CD4-positive, alpha-beta T cell treated with Interleukin-15 for 4 hours (primary cell): ENCODE data around the gene WDR46.
"Not testable (repeated sequence)": the region's sequence is repeated elsewhere in the genome, so short reads cannot be mapped to it uniquely, and the experiment has no call there.

Experiments used
- DNase-seq: peaks from one replicate; pipeline ENCODE4 v3.0.0-alpha.2; 2020; ENCODE audit warnings: low spot score

Gene WDR46

DNA sequence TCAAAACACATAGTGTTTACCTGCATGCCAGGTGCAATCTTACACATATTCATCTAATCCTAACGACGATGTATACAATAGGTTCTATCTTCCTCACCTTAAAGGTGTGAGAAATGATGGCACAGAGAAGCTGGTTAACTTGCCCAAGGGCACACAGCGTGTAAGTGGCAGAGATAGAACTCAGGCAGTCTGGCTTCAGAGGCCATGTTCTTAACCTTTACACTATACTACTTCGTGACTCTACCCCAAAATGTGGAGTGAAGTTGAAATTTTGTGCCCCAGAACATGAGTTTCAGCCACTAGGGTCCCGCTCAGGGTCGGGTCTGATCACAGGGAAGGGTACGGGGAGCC, 17.9 kb downstream of the WDR46 start:
- DNase-seq, result no peak

DNA sequence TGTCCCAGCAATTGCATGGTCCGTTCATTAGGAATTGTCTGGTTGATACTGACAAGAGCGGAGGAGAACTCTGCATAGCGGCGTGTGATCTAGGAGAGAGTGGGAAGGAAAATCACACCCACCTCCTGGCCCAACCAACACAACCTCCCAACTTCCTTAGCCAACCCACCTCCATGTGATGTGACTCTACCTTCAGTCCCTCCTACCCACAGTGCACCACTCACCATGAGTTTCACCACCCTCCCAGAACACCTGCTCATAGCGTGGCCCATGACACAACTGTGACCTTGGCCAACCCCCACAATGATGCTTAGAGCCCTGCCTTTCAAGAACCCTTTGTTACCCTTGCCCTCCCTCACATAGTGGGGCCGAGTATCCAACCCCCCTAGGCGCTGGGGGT, 25.0 kb downstream of the WDR46 start:
- no peak for DNase-seq

GRCh38 chr6:33262490-33262889, 26.5 kb downstream of the WDR46 start:
- not testable (repeated sequence) for DNase-seq

GRCh38 chr6:33259032-33259431, 30.0 kb downstream of the WDR46 start:
- DNase-seq, result no peak

DNA sequence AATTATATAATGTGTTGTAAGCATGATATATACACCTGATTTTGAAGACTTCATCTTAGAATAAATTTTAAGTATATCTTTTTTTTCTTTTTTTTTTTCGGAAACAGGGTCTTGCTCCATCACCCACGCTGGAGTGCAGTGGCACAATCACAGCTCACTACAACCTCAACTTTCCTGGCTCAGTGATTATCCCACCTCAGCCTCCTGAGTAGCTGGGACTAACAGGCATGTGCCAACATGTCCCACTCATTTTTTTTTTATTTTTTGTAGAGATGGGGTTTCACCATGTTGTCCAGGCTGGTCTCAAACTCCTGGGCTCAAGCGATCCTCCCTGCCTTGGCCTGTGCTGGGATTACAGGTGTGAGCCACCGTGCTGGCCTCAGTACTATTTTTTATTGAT, 34.4 kb downstream of the WDR46 start:
- DNase-seq, result no peak

DNA sequence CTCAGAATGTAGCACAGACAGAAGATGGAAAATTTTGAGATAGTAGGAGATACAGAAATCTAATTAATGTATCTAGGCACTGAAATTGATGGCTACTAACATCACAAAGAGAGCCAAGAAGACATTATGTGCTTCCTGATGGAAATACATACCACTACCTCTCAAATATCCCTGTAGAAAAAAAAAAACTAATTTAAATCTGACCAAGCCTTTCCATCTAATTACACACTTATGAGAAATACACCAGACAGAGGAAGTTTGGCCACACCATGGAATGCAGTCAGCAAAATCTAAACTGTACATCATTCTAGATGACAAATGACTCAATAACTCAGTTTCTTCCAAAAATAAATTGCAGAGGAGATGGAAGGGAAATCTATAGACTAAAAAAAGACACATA, 36.3 kb downstream of the WDR46 start:
- no peak for DNase-seq

DNA sequence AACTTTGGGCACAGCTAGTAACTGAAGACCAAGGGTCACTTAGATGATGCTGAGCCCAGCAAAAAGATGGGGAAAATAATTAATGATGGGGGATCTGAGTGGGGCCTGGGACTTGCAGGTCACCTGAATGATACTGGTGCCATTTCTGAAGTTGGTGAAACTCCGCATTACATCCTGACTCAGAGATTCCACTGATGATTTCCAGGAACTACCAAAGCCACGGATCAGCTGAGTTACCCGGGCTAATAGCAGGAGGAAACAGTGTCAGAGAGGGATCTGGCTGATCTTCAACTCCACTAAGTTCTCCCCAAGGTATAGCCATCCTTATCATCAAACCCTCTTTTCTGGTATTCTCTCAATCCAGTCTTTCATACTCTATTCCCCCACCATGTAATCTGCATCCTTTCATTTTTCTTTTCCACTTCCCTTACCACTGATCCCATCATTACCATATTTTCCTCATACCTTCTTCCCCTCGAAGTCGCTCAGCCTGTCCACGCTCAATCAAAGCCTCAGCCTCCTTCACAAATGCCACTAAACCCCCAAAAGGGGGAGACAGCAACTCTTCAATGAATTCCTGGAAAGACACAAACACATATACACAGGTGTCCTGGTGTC, 37.5 kb downstream of the WDR46 start:
- no peak for DNase-seq

DNA sequence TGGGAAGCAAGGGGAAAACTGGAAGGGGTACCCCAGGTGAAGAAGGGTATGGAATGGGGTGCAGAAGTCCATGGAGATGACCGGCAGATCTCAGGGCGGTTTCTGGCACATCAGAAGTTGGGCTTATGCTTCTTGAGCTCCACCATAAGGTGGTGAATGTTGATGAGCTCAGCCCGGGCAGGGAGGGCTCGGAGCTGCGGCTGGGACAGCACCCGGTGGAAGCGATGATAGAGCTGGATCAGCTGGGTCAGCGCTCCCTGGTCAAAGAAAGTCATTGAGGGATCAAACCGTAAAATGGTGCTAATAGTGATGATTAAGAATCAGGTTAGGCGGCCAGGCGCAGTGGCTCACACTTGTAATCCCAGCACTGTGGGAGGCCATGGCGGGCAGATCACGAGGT, 38.3 kb downstream of the WDR46 start:
- DNase-seq, result no peak

DNA sequence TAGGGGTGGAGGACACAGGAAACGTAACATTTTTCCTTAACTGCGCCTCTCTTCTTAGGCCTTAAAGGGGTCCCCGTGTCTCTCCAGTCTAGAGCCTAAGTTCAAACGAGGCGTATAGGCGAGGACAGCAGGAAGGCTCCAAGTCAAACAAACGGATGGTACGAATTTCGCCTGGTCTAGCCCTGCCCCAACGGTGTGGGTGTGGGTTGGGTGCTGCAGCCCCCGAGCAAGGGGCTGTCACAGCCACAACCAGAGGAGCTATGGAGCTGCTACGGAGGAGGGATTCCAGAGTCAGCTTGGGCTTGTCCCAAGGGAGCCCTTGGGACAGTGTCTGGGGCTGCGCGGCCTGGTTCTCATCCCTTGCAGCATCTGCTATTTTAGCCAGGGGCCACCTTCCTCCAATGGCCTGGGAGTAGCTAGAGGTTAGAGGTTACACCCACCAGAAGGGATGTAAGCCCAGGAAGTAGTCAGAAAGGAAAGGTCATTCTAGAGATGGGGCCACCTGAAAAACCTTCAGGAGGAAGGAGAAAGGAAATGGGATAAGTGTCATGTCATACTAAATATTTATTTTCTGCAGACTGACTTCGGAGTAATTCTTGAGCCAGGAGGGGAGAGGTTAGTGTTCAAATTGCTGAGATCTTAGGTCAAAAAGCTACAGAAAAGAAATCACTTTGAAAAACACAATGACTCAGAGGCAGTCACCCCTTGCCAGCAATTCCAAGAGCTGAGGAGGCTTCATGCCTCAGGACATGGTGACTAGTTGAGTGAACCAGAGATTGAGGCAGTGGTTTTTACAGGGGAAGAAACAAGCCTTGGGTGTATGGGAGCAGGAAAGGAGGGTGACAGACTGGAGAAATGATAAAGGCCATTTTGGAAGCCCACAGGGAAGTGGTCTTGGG, 39.1 kb downstream of the WDR46 start:
- DNase-seq, result no peak

GRCh38 chr6:33248932-33249731, 39.9 kb downstream of the WDR46 start:
- peak; percentile 98 for DNase-seq

GRCh38 chr6:33248643-33248931, 40.5 kb downstream of the WDR46 start:
- DNase-seq, result peak; percentile 19

- peak; percentile 91 for DNase-seq
Measured at GRCh38 chr6:33247977-33248642, 40.9 kb downstream of the WDR46 start.

GRCh38 chr6:33243476-33243875, 45.6 kb downstream of the WDR46 start:
- no peak for DNase-seq

DNA sequence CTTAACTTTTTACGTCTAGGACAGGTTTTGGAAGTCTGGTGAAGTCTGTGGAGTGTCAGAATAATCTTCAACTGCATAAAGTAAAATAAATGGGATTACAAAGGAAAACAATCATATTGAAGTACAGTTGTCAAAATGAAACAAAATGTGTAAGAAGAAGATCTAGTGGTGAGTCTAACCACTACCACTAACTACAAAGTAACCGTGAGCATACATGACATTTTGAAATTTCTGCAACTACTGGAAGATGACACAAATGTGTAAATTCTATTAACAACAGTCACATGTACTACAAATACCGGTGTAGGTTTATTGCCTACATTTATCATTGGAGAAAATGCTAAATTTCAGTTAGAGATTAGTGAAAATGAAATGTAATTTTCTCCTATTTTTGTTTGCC, 47.1 kb downstream of the WDR46 start:
- DNase-seq, result no peak

DNA sequence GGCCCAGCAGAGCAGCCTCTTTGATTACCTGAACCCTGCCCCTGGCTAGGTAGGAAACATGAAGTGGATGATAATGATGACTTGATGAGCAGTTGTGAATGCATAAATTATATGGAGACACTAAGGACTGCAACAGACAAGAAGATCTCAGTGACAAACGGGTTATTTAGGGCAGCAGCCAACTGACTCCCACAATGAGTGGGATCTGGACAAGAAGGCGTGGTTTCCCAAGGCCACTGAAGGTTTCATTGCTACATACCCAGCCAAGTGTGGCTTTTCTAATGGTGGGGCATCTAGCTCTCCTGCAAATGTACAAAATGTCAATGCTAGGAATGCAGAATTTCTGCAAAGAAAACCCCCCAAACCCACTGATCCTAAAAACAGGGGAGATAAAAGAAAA, 51.3 kb downstream of the WDR46 start:
- DNase-seq, result no peak

DNA sequence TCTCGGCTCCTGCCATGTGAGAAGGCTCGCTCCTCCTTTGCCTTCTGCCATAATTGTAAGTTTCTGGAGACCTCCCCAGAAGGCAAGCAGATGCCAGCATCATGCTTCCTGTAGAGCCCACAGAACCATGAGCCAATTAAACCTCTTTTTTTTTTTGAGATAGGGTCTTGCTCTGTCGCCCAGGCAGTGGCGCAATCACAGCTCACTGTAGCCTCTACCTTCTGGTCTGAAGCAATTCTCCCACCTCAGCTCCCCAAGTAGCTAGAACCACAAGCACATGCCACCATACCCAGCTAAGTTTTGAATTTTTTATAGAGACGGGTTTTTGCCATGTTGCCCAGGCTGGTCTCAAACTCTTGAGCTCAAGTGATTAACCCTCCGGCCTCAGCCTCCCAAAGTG, 52.2 kb downstream of the WDR46 start:
- no peak for DNase-seq

- DNase-seq, result no peak
Measured at GRCh38 chr6:33236328-33236727, 52.7 kb downstream of the WDR46 start.

- no peak for DNase-seq
Measured at GRCh38 chr6:33235221-33235634, 53.8 kb downstream of the WDR46 start.
